HG03159 (cell line): Measurements from ENCODE around the gene PLD3.

Source experiments
- ATAC-seq: cut with Tn5 transposase; IDR thresholded peaks from one replicate; pipeline ENCODE4 v1.9.1; 2021; ENCODE audit warnings: mild to moderate bottlenecking, moderate library complexity; ENCODE audit not compliant: unreplicated experiment

PLD3 gene, protein sequence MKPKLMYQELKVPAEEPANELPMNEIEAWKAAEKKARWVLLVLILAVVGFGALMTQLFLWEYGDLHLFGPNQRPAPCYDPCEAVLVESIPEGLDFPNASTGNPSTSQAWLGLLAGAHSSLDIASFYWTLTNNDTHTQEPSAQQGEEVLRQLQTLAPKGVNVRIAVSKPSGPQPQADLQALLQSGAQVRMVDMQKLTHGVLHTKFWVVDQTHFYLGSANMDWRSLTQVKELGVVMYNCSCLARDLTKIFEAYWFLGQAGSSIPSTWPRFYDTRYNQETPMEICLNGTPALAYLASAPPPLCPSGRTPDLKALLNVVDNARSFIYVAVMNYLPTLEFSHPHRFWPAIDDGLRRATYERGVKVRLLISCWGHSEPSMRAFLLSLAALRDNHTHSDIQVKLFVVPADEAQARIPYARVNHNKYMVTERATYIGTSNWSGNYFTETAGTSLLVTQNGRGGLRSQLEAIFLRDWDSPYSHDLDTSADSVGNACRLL

DNA sequence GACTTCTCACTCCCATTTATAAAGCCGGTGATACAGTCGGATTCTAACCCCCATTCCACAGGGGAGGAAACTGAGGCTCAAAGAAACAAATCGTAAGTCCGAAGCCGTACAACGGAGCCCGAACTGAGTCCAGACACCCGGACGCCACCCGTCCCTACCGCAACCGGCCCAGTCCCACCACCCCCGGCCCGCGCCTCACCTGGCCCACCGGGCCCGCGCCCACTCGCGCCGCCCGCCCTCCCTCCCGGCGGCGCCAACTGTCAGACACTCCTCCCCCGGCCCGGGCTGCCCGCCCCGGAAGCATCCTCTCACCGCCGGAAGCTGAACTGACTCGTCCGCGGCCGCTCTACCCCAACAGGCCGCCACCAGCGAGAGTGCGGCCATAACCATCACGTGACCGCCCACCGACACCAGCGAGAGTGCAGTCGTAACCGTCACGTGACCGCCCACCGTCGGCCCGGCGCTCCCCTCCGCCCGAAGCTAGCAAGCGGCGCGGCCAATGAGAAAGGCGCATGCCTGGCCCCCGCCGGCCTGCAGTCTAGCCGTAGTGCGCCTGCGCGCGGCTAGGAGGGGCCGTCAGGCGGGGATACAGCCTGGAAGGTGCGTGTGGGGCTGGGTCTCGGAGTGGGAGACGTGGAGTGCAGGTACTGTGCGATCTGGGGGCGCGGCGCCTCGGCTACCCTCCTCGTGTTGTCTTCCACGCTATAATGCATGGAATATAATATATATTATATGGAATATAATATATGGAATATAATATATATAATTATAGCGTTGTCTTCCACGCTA lies at the start of gene PLD3, which contains the start of gene C19orf47:
Gene PLD3, plus strand, starts transcription at position 571 of the 789 bp plus-strand sequence. CDS start 17,789 bp downstream, outside the sequence.
Gene C19orf47, minus strand, starts transcription at position 273 of the 789 bp plus-strand sequence. CDS start 6,540 bp downstream, outside the sequence.
- peak; percentile 93 for ATAC-seq

DNA sequence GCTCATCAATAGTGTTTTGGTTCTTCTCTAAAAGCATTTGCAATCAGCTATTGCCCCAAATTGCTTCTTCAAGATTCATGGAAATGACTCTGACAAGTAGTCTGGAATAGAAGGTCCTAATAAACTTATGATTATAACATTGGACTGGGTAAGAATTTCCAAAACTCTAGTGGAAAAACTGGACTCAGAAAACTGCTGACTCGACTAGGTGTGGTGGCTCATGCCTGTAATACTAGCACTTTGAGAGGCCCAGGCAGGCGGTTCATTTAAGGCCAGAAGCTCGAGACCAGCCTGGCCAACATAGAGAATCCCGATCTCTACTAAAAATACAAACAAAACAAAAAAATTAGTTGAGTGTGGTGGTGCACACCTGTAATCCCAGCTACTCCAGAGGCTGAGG lies 47.8 kb upstream of the PLD3 start:
- ATAC-seq: no peak

DNA sequence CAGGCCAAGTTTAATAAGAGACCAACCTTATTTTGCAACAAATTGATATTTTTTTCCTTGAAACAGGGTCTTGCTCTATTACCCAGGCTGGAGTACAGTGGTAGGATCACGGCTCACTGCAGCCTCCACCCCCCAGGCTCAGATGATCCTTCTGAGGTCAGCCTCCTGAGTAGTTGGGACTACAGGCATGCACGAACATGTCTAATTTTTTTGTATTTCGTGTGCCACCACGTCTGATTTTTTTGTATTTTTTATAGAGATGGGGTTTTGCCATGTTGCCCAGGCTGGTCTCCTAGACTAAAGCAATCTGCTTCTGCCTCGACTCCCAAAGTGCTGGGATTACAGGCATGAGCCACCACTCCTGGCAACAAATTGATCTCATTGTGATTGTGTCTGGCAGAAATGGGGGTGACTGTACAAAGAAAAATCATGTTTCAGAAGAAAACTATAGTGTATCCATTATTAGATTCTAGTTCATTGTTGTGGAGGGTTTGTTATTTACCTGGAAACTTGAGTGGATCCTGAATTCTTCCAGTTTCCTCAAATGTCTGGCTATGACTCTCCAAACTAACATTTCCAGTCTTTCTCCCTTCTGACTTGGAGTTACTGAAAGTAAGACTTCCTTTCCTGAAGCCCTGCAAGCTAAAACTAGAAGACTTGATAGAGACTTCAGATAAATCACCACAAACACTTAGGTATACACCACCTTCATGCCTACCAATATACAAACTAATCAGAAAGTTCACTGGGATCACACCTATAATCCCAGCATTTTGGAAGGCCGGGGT lies 46.1 kb upstream of the PLD3 start:
- no peak for ATAC-seq

DNA sequence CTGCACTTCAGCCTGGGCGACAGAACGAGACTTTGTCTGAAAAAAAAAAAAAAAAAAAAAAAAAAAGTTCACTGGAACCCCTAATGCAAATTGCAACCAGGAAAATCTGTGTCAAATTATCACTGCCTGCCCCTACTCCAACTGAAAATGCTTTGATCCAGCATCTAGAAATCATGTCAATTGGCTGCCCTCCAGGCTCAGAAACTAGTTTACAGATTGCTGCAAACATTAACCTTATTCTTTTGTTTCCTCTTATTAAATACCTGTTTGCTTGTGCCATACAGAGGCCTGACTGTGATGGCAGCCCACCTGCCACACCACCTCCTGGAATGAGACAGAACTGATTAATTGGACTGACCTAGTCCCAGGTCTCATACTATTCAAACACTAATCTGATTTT lies 44.7 kb upstream of the PLD3 start:
- ATAC-seq: no peak

DNA sequence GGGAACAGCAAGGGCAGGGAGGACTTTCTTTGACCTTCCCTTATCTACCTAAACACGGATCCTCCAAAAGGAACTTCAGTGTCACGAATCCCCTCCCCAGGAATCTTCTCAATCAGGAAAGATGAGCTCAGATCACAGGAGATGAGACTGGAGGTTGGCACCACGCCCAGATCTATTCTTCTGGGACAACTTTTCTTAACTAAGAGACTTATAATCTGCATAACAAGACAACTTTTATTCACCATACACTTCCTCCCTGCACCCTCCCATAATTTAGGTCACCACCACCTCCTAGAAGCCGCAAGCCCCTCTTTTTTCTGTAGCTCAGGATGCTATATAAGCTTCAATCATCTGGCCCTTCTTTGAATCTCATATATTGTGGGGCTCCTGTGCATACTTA lies 44.2 kb upstream of the PLD3 start:
- no peak for ATAC-seq

DNA sequence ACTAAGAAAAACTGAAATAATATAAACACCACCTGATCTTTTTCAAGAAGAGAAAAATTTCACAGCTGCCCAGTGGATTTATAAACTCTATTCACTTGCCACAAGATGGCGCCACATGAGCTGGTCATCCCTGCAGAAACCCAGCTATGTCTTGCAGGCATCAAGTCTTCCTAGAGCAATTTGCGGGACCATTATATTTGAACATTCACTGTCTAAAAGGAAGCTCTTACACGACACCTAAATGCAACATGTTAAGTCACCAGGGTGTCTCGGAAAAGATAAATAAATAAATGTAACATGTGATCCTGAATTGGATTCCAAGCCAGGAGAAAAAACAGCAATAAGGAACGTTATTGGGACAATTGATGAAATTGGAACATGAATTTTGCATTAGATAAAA lies 43.1 kb upstream of the PLD3 start:
- ATAC-seq: no peak

DNA sequence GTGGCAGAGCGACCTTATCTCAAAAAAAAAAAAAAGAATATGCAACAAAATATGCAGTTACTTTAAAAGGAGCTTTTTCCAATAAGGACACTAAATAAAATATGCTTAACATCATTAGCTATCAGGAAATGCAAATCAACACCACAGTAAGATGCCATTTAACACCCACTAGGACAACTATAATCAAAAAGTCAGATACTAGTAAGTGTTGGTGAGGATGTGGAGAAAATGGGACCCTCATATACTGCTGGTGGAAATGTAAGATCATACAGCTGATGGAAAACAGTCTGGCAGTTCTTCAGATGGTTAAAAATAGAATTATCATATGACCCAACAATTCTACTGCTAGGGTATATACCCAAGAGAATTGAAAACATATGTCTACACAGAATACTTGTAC lies 38.8 kb upstream of the PLD3 start:
- ATAC-seq: no peak

DNA sequence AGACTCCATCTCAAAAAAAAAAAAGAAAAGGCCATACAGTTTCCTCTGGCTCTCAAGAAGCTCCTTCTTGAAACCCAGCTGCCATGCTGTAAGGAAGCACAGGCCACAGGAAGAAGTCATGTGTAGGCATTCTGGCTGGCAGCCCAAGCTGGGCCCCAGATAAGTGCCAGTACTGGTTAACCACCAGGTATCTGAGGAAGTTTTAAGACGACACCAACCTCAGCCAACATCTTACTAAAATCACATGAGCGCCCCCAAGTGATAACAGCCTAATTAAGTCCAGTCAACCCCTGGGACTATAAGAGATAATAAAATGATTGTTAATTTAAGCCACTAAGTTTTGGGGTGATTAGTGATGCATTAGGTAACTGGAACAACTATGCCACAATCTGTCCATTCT lies 36.0 kb upstream of the PLD3 start:
- no peak for ATAC-seq

DNA sequence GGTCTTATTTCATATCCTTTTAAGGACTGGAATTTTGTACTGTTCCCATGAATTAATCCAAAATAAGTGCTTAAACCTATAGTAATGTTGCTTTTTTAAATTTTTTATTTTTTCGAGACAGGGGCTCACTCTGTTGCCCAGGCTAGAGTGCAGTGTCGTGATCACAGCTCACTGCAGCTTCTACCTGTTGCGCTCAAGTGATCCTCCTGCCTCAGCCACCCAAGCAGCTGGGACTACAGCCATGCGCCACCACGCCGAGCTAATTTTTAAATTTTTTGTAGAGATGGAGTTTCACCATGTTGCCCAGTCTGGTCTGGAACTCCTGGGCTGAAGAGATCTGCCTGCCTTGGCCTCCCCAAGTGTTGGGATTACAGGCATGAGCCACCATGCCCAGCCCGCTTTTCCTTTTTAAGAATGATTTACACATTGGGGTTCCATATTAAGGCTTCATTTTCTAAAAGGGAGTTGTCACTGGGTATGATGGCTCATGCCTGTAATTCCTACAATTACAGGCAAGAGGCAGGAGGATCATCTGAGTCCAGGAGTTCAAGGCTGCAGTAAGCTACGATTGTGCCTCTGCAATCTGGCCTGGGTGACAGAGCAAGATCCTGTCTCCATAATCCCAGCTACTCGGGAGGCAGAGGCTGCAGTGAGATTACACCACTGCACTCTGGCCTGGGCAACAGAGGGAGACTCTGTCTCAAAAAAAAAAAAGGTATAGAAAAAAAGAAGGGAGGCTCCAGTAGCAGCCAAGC lies 35.1 kb upstream of the PLD3 start:
- ATAC-seq: no peak

DNA sequence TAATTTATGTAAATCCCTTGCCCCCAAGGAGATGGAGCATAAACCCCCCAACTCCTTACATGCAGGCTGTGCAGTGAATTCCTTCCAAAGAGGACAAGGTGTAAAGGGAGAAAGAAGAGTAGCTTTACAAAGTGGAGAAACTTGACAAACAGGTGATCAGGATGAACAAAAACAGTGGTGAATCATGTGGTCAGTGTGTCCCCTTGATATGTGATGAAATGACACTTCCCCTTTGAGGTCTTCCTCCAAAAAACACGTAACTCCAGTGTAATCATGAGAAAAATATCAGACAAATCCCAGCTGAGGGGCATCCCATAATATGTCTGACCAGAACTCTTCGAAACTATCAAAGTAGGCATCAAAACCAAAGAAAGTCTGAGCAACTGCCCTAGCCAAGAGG lies 33.8 kb upstream of the PLD3 start:
- ATAC-seq: no peak

DNA sequence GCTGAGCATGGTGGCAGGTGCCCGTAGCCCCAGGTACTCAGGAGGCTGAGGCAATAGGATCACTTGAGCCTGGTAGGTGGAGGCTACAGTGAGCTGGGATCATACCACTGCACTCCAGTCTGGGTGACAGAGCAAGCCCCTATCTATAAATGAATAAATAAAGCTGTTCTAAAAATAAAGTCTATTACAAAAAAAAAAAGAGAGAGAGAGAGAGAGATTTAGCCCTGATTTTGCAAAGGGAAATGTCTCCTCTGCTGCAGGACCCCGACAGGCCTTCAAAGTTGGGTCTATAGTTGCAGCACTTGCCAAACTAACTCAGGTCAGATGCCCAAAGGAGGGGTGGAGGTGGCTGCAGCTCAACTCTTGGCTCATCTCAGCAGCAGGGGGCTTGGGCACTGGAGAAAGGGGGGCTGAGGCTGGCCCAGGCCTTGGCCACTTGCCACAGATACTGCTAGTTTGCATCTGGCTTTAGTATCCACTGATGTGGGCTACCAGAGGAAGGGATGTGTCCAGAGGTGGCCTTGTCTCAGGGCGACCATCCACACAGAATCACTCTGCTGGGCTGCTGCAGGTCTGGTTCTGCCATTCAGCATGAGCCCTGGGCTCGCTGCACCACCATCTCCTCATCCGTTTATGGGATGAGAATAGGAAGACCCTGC lies 32.6 kb upstream of the PLD3 start:
- ATAC-seq: no peak

DNA sequence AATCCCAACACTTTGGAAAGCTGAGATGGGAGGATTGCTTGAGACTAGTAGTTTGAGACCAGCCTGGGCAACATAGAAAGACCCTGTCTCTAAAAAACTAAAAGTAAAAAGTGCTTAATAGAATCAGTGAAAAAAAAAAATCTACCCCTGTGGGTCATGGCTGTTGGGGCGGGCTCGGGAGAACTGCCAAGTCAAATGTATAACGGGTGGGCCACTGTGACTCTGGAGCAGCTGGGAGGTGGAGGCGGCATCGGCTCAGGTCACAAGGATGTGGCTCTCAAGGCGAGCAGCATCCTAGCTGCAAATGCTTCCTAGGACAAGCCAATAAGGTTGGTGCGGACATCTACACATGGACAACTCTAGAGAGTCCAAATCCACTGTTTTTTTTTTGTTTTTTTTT lies 31.2 kb upstream of the PLD3 start:
- no peak for ATAC-seq

DNA sequence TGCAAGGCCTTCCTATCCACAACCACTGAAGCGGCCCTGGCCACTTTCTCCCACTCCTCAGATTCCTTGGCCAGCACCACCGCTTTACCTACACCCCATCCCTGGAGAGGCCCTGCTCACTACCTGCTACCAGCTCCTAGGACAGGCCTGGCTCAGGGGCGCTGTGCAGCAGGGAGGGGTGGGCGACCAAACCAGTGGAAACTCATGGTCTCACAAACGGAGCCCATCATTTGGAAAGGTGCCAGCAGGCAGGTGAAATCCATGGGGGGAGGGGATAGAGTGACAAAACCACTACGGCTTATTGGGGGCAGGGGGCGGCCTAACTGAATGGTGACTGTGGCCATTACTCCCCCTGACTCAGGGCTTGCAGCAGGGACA lies 27.9 kb upstream of the PLD3 start:
- ATAC-seq: no peak

DNA sequence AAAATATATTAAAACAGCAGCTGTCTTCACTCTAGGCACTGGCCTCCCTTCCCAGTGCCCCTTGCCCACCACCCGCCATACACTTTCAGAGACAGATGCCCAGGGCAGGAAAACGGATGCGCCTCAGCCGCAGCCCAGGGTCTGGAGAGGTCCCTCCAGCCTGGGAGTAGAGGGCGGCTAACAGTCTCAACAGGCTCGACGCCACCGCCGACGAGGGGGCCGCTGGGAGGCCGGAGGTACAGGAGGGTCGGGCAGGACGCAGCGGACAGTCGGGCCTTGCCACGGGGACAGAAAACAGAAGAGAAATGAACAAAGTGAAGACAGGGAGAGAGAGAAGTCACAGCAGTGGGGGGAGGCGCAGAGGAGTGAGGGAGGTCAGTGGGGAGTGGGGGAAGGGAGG lies 27.4 kb upstream of the PLD3 start:
- ATAC-seq: no peak

DNA sequence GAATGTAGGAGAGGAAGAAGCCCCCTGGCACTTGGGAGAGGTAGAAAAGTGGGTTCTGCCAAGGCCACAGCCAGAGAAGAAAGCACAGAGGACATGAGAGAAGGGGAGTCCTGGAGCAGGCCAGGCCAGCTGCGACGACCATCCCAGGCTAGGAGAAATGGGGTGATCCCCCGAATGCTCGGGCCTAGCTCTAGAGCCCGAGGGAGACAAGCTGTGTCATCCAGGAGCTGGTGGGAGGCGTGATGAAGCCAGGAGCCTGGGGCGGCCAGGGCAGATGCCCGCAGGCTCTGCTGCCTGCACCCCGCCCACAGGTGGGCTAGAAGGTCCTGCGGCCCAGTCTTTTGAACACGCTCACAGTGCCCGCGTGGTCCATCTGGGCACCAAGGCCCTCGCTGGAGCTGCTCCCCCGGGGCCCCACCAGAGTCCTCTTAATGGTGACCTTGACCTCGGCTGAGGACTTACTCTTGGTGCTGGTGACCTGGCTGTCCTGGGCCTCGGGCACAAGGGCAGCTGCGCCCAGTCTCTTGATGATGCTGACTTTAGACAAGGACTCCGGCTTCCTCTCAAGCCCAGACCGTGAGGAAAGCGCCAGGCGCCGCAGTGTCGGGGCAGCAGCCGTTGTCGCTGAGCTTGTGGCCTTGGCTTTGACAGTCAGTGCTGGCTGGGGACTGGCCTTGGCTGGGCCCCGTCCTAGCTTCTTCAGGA lies 26.8 kb upstream of the PLD3 start:
- ATAC-seq: no peak

DNA sequence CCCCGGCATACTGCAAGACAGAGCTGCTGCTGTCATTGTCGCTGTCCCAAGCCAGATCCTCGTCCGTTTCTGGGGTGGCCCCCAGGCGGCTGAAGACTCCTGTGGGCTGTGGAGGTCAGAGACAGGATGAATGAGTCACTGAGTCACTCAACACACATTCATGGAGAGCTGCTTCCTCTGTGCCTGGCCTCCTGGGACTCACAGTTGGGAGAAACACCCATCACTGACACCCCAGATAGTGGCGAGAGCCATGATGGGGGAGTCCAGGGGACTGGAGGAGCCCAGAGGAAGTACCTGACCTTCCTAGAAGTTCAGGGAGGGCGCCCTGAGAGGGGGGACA lies 26.3 kb upstream of the PLD3 start:
- no peak for ATAC-seq

DNA sequence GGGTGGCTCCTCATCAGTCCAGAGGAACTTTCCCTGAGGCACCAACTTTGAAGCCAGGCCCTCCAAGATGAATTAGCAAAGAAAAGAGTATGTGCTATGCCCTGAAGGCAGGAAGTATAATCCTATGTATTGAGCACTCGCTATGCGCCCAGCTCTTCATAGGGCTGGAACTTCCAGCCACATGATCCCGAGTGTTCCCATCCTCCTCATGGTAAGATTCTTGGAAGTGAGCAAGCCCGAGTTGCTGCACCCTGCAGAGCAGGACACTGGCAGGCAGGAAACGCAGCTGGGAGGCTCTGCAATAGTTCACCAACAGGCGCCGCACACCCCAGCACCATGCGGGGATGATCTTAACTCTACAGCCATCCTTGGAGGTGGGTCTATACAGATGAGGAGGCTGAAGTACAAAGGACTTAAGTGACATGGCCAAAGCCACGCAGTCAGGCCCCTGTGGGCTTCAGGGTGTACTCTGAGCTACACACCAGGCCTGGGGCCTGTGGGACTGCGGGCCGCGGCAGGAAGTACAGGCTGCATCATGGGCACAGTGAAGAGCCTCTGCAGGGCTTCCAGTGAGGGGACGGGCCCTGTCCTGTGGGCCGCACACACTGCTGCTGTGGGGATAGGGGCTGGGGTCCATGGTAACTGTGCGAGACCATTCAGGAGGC lies 25.4 kb upstream of the PLD3 start:
- ATAC-seq: no peak

DNA sequence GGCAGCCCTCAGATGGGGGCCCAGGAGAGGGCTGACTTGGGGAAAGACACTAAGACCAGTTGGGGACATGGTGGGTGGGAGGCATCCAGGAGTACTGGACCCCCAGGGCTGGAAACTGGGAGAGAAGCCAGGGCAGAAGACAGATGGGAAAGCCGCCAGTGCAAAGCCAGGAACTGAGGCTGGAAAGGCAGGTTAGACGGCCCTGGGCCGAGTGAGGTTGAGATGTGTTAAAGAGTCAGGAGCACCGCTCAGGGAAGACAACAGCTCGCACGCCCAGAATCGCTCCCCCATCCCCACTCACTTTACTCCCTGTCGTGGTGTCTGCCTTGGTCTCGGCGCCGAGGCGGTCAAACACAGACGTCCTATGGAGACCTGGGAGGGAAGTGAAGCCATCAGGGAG lies 24.8 kb upstream of the PLD3 start:
- no peak for ATAC-seq

DNA sequence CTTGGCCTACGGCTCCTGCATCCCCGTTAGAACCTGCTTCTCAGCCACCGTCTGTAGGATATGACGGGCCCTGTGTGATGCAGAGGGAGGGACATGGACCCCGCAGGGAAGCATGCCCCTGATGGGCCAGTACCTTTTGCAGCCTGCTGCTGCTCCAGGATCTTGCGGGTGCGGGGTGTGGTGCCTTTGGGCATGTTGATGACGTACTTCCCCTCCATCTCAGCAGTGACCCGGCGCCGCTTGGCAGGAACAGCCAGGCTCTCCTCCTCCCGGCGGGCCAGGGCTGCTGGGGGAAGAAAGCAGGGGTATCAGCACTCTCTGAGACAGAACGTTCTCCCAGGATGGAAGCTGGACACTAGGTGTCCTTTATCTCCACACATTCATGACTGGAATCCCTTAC lies 22.3 kb upstream of the PLD3 start:
- ATAC-seq: no peak
